EH (cell line): ENCODE data around the gene NCOA3.
A peak's percentile ranks its signal among the peaks of the same experiment; 100 is the strongest.

Experiments used
- DNase-seq: peaks from one replicate; pipeline ENCODE4 v3.0.0-alpha.2; 2015; ENCODE audit warnings: low read depth

The NCOA3 gene

DNA sequence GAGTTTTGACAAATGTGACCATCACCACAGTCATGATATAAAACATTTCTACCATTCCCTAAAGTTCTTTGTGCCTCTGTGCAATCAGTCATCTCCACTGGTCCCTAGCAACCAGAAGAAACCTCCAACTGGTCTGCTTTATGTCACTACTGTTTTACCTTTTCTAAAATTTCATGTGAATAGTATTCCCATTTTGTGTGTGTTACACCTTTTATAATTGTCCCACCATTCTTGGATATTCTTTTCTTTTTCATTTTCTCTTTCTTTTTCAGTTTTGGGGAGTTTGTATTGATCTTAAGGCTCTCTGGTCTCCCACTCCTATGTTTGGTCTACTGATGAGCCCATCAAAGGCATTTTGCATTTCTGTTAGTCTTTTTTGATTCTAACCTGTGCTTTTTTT lies 95.4 kb downstream of the NCOA3 start:
- no peak for DNase-seq

DNA sequence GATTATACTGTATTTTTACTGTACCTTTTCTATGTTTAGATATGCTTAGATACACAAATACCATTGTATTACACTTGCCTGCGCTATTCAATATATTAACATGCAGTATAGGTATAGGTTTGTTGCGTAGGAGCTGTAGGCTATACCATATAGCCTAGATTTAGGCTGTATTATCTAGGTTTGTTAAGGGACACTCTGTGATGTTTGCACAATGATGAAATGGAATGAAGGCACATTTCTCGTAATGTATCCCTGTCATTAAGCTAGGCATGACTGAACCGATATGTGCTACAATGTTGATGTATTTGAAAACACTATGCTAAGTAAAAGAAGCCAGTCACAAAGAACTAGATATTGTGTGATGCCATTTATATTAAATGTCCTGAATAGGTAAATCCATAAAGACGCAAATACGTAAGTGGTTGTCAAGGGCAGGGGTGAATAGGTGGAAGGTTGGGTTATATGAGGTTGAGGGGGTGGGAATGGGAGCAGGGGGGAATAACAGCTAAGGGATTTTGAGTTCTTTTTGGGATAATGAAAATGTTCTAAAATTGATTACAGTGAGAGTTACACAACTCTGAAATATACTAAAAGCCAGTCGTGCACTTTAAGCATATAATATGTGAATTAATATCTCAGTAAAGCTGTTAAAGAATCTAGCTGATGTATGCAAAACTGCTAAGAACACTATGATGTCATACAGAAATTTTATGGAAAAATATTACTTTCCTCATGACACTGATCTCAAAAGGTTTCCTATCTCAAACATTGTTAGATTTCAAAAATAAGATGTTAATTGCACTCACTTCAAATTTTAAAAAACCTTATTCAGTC lies 97.4 kb downstream of the NCOA3 start:
- DNase-seq, result no peak

DNA sequence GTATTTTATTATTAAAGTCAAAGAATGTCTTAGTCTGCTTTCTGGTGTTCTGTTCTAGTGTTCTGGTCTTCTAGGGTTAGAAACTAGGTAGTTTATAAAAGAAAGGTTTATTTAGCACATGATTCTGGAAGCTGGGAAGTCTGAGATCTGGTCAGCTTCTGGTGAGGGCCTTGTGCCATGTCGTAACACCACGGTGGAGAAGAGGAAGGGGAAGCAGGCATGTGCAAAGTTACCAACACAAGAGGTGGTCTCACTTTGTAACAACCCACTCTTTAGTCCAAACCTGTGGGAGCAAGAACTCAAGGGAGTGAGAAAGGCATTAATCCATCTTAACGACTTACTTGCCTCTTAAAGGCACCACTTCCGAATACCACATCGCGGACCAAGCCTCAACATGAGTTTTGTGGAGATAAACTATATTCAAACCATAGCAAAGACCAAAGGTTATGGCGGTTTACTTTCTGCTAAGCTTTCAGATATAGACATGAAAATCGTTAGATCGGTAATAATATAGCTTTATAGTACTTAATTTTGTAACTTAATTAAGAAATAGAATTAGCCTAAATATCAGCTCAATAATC lies 99.4 kb downstream of the NCOA3 start:
- DNase-seq, result no peak

GRCh38 chr20:47603260-47603659 lies 101.6 kb downstream of the NCOA3 start:
- no peak for DNase-seq

GRCh38 chr20:47605673-47606413 lies 104.2 kb downstream of the NCOA3 start:
- DNase-seq, result no peak

- DNase-seq, result no peak
Measured at GRCh38 chr20:47606414-47606982, 104.8 kb downstream of the NCOA3 start.

DNA sequence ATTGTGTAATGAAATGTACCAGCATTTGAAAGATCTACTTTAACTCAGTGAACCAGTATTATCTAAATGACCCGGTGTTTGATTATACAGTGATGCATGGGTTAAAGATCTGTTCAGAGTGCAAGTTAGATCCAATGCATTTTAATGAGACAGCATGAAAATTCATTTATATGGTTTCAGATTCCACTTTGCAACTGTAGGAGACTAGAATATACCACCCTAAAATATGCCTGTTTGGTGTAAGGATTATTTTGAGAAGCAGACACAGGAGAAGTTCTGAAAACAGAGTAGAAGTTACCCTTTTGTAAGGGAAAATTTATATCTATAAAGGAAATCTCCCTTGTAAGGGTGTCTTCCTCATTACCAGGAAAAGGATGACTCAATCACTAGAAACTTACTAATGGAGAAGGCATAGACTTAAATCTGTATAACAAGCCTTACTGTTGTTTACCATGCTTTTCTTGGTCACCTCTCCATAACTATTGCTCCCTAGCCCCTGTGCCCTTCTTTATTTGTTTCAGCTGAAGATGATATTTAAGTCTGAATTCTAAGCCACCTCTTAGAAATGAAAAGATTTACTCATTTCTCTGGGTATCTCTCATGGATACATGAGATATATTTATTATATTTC lies 105.4 kb downstream of the NCOA3 start:
- DNase-seq, result peak; percentile 70

DNA sequence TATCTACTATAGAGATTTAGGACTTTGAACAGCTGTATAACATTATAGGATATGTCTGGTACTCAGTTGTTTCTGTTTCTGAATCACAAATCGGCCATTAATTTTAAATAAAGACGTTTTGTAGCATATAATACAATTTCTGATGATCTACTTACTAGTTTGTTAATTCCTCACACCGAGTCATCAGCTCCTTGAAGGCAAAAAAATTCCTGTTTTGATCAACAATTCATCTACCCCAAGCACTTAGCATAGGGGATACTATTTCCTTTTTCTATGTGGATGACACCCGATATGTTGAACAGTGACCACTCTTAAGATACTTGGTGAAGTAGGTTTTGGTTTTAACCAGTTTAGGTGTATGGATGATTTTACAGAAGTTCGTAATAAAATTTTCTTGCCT lies 107.3 kb downstream of the NCOA3 start:
- no peak for DNase-seq

DNA sequence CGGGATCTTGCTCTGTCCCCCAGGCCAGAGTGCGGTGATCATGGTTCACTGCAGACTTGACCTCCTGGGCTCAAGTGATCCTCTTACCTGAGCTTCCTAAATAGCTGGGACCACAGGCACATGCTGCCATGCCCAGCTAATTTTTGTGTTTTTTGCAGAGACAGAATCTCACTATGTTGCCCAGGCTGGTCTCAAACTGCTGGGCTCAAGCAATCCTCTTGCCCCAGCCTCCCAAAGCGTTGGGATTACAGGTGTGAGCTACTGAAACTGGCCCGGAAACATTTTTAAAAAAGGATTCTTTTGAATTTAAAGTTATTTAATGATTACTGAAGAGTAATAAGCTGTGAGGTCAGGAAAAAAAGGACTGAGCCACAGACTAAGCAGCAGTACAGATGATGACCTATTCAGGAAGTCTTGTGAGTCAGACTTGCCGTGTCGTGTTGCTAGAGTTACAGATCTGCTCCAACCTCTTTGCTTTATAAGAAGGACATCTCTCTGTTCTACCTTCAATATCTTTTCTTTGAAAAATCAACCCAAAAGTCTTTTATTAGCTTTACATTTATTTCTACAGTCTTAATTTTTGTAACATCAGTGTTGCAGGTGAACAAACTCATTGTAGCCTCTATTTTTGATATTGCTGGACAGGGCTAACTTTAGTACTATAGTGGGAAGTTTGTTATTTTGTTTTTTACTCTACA lies 108.7 kb downstream of the NCOA3 start:
- DNase-seq, result peak; percentile 83

- DNase-seq, result no peak
Measured at GRCh38 chr20:47610945-47611250, 109.2 kb downstream of the NCOA3 start.

GRCh38 chr20:47611785-47612184 lies 110.1 kb downstream of the NCOA3 start:
- no peak for DNase-seq

DNA sequence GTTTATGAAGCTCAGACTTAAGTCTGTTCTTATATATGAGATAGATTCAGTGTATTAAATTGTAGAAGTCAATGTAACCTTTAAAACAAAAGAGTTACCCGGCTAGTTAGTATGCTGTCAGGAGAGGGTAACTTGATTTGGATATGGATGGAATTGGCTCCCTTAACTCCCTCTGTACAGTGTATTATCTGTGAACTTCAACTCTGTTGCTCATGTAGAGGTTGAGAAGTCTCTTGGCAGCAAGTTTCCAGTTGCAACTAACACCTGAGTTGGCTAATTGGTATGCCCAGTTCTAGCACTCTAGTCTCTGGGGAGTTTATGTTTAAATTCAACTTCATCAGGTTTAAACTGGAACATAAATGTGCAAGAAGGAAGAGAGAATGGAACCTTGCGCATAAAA lies 111.0 kb downstream of the NCOA3 start:
- no peak for DNase-seq

DNA sequence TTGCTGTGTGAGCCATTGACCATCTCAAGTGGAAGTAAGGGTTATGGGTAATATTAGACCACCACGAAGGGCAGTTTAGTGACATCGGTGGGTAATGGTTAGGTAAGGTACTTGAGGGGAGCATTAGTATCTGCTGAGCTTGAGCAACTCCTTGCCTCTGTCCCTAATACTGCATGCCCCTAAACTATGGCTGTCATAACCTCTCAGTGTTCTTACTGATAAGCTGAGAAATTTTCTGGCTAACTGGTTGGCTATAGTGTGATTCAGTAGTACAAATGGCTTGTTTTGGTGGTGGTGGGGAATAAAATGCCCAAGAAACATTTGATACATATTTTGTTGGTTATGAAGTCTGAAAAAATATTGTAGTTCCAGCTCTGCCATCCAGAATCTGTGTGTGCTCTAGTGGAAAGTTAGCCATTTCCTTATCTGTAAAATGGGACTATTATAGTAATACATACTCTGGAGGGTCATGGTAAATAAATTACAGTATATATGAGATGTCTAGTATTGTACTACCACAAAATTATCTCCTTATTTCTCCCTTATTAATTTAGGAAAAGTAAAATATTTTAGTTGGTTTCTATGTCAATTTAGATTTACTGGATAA lies 113.1 kb downstream of the NCOA3 start:
- no peak for DNase-seq

DNA sequence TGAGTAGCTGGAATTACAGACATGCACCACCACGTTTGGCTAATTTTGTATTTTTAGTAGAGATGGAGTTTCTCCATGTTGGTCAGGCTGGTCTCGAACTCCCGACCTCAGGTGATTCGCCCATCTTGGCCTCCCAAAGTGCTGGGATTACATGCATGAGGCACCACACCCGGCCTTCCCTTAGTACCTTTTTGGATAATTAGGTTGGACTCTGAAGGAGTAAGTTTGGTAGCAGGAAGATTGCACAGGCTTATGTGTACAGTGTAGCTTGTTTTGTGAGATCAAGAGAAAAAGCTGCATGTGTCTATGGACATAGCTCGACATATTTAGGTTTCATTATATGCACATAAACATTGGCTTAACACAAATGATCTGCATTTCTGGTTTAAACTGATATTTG lies 116.8 kb downstream of the NCOA3 start:
- no peak for DNase-seq

- DNase-seq, result peak; percentile 70
Measured at GRCh38 chr20:47620808-47621805, 119.4 kb downstream of the NCOA3 start.

- DNase-seq, result no peak
Measured at GRCh38 chr20:47622118-47622665, 120.5 kb downstream of the NCOA3 start.

- DNase-seq, result no peak
Measured at GRCh38 chr20:47623206-47623605, 121.5 kb downstream of the NCOA3 start.

GRCh38 chr20:47627540-47627939 lies 125.9 kb downstream of the NCOA3 start:
- DNase-seq, result no peak

DNA sequence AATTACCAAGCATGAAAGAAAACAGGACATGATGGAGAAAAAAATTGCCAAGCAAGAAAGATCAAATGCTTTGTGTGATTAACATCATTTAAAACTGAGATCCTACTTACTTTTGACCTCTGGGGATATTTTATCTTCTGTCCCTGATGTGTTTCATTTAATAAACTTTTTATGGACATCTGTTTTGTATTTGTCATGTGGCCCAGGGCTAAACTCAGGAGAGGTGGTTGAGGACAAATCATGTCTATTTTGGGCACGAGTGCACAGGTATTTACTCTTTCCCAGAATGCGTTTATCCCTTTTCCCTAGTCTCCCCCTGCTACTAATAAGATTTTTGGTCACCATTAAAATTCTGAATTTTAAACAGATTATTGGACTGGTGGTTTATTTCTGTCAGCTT lies 128.2 kb downstream of the NCOA3 start:
- no peak for DNase-seq

- DNase-seq, result no peak
Measured at GRCh38 chr20:47631078-47631477, 129.4 kb downstream of the NCOA3 start.
